Endothelial cell of hepatic sinusoid (primary cell): ENCODE results near the gene PRIM2.
"Not testable (repeated sequence)": the region's sequence is repeated elsewhere in the genome, so short reads cannot be mapped to it uniquely, and the experiment has no call there.

ENCODE experiments used
- in situ Hi-C: cut with HindIII; loops from 2 replicates; pipeline ENCODE4 v1.10.0; 2017; ENCODE audit warnings: low sequenced_read_pairs

Gene PRIM2

GRCh38 chr6:57489887-57490286, 172.5 kb downstream of the PRIM2 start:
- in situ Hi-C loops: not testable (repeated sequence)

GRCh38 chr6:57491795-57492194, 174.4 kb downstream of the PRIM2 start:
- in situ Hi-C loops: not testable (repeated sequence)

GRCh38 chr6:57496251-57496650, 178.8 kb downstream of the PRIM2 start:
- in situ Hi-C loops: not testable (repeated sequence)

- in situ Hi-C loops: not testable (repeated sequence)
Measured at GRCh38 chr6:57500368-57501021, 183.1 kb downstream of the PRIM2 start.

GRCh38 chr6:57502387-57502786, 185.0 kb downstream of the PRIM2 start:
- in situ Hi-C loops: not testable (repeated sequence)

- in situ Hi-C loops: not testable (repeated sequence)
Measured at GRCh38 chr6:57505251-57505650, 187.8 kb downstream of the PRIM2 start.

- in situ Hi-C loops: not testable (repeated sequence)
Measured at GRCh38 chr6:57510390-57510789, 193.0 kb downstream of the PRIM2 start.

- in situ Hi-C loops: not testable (repeated sequence)
Measured at GRCh38 chr6:57515171-57515570, 197.7 kb downstream of the PRIM2 start.

- in situ Hi-C loops: not testable (repeated sequence)
Measured at GRCh38 chr6:57515845-57516244, 198.4 kb downstream of the PRIM2 start.

- in situ Hi-C loops: not testable (repeated sequence)
Measured at GRCh38 chr6:57516776-57517175, 199.3 kb downstream of the PRIM2 start.

- in situ Hi-C loops: not testable (repeated sequence)
Measured at GRCh38 chr6:57519198-57519597, 201.8 kb downstream of the PRIM2 start.

- in situ Hi-C loops: not testable (repeated sequence)
Measured at GRCh38 chr6:57521085-57521484, 203.7 kb downstream of the PRIM2 start.

GRCh38 chr6:57523221-57523620, 205.8 kb downstream of the PRIM2 start:
- in situ Hi-C loops: not testable (repeated sequence)

- in situ Hi-C loops: not testable (repeated sequence)
Measured at GRCh38 chr6:57529755-57530154, 212.3 kb downstream of the PRIM2 start.

GRCh38 chr6:57532660-57533059, 215.2 kb downstream of the PRIM2 start:
- in situ Hi-C loops: not testable (repeated sequence)

GRCh38 chr6:57535121-57535520, 217.7 kb downstream of the PRIM2 start:
- in situ Hi-C loops: not testable (repeated sequence)

GRCh38 chr6:57535994-57536393, 218.6 kb downstream of the PRIM2 start:
- in situ Hi-C loops: not testable (repeated sequence)

GRCh38 chr6:57537916-57538315, 220.5 kb downstream of the PRIM2 start:
- in situ Hi-C loops: not testable (repeated sequence)

- in situ Hi-C loops: not testable (repeated sequence)
Measured at GRCh38 chr6:57551961-57552360, 234.5 kb downstream of the PRIM2 start.

- in situ Hi-C loops: not testable (repeated sequence)
Measured at GRCh38 chr6:57557855-57558254, 240.4 kb downstream of the PRIM2 start.

GRCh38 chr6:57559170-57559569, 241.7 kb downstream of the PRIM2 start:
- in situ Hi-C loops: not testable (repeated sequence)

- in situ Hi-C loops: not testable (repeated sequence)
Measured at GRCh38 chr6:57562233-57562632, 244.8 kb downstream of the PRIM2 start.

GRCh38 chr6:57572119-57572518, 254.7 kb downstream of the PRIM2 start:
- in situ Hi-C loops: not testable (repeated sequence)
